ENCODE data around the gene SNX14. TPM values are rescaled to one million over a fixed set of nuclear protein-coding genes. Genes with fewer than 3 reads are reported as not detected.

The SNX14 gene
- total and polyA plus RNA-seq, 12 donors = 60.0 to 192 (median 86.4) TPM

GRCh38 chr6:85516168-85516567 is 77.5 kb downstream of the SNX14 start:
- no peak overlapping the region for H3K4me3 ChIP-seq
- H3K4me1 ChIP-seq (replicated peaks in 1 of 2) = no peaks in the 10 kb centered on the region
- no peaks in the 10 kb centered on the region for H3K27me3 ChIP-seq
- no peak for DNase-seq
- no peaks in the 10 kb centered on the region for H3K9me3 ChIP-seq (replicated peaks in 1 of 3)
- intact Hi-C loops (cut with DNase I) = no loop called here
- H3K36me3 ChIP-seq (replicated peaks in 1 of 2) = peaks cover 0 to 36% of the 10 kb centered on the region in 2 donors
- H3K27ac ChIP-seq = no peak overlapping the region
- TF ChIP-seq CTCF (IDR thresholded peaks at IDR 0.05) (no peak), POLR2A (IDR thresholded peaks at IDR 0.05) (no peak)

GRCh38 chr6:85506441-85507093 is 87.1 kb downstream of the SNX14 start:
- Histone ChIP-seq H3K4me1 (replicated peaks in 1 of 2) (no peaks in the 10 kb centered on the region), H3K4me3 (no peak overlapping the region), H3K9me3 (replicated peaks in 1 of 3) (no peaks in the 10 kb centered on the region), H3K36me3 (replicated peaks in 1 of 2) (peaks cover 0 to 25% of the 10 kb centered on the region in 2 donors), H3K27ac (no peak overlapping the region), H3K27me3 (no peaks in the 10 kb centered on the region)
- no peak for TF ChIP-seq POLR2A (IDR thresholded peaks at IDR 0.05)
- TF ChIP-seq CTCF (IDR thresholded peaks at IDR 0.05) = no peak
- WGBS, 4 donors = 89 to 97% (median 92%) methylated on average over 7 to 8 of the region's 8 CpGs
- intact Hi-C loops (cut with DNase I) = no loop called here
- no peak for DNase-seq

DNA sequence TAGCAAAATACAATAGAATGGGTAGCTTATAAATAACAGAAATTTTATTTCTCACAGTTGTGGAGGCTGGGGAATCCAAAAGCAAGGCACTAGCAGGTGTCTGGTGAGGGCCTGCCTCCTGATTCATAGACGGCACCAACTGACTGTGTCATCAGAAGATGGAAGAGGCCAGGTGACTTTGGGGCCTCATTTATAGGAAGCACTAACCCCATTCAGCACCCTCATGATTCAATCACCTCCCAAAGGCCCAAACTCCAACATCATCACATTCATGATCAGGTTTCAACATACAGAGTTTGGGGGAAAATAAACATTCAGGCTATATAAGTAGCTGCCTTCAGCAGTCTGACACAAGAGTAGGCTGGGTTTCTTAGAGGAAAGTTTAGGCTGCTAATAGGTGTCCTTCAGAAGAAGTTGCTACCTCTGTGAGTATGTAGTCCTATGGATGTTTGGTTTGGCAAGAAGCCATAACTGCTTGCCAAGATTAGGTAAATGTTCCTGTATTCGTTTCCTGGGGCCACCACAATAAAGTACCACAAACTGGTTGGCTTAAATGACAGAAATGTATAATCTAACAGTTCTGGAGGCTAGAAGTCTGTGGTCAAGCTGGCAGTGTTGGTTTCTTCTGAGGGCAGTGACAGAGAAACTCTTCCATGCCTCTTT is 94.9 kb downstream of the SNX14 start:
- H3K4me1 ChIP-seq (replicated peaks in 1 of 2) = peaks cover 0 to 10% of the 10 kb centered on the region in 2 donors
- 62 to 90% (median 72%) methylated on average over 2 of the region's 2 CpGs for WGBS, 4 donors
- H3K4me3 ChIP-seq = no peak overlapping the region
- no peaks in the 10 kb centered on the region for H3K27me3 ChIP-seq
- no peaks in the 10 kb centered on the region for H3K9me3 ChIP-seq (replicated peaks in 1 of 3)
- intact Hi-C loops (cut with DNase I) = no loop called here
- DNase-seq = no peak
- H3K27ac ChIP-seq = no peak overlapping the region
- no peaks in the 10 kb centered on the region for H3K36me3 ChIP-seq (replicated peaks in 1 of 2)
- TF ChIP-seq POLR2A (IDR thresholded peaks at IDR 0.05) = no peak
- no peak for TF ChIP-seq CTCF (IDR thresholded peaks at IDR 0.05)

GRCh38 chr6:85496856-85497255 is 96.8 kb downstream of the SNX14 start:
- no peaks in the 10 kb centered on the region for H3K27me3 ChIP-seq
- no peak overlapping the region for H3K4me3 ChIP-seq
- H3K9me3 ChIP-seq (replicated peaks in 1 of 3) = no peaks in the 10 kb centered on the region
- H3K36me3 ChIP-seq (replicated peaks in 1 of 2) = no peaks in the 10 kb centered on the region
- TF ChIP-seq CTCF (IDR thresholded peaks at IDR 0.05) (no peak), POLR2A (IDR thresholded peaks at IDR 0.05) (no peak)
- H3K4me1 ChIP-seq (replicated peaks in 1 of 2) = peaks cover 0 to 15% of the 10 kb centered on the region in 2 donors
- DNase-seq = no peak
- intact Hi-C loops (cut with DNase I) = no loop called here
- no peak overlapping the region for H3K27ac ChIP-seq
- WGBS, 4 donors = 92 to 99% (median 93%) methylated on average over 5 of the region's 5 CpGs
